ENCODE measurements around the gene C17orf75. TPM values are rescaled to one million over a fixed set of nuclear protein-coding genes. Genes with fewer than 3 reads are reported as not detected.

C17orf75 gene
- total RNA-seq, 1 donor from 2014 or later = 16.8 TPM

DNA sequence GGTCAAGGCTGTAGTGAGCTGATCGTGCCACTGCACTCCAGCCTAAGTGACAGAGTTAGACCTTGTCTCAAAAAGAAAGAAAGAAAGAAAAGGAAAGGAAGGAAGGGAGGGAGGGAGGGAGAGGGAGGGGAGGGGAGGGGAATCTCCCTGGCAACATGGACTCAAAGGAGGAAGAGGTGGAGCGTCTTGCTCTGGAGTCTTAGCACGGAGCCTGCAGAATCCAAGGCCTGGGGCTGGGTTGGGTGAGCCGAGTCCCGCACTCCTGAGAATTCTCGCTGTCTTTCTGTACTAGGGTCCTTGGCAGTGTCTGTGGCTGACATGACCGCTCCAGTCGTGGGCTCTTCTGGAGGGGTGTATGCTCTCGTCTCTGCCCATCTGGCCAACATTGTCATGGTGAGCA lies 36.9 kb downstream of the C17orf75 start:
- TF ChIP-seq, protein P1, sequence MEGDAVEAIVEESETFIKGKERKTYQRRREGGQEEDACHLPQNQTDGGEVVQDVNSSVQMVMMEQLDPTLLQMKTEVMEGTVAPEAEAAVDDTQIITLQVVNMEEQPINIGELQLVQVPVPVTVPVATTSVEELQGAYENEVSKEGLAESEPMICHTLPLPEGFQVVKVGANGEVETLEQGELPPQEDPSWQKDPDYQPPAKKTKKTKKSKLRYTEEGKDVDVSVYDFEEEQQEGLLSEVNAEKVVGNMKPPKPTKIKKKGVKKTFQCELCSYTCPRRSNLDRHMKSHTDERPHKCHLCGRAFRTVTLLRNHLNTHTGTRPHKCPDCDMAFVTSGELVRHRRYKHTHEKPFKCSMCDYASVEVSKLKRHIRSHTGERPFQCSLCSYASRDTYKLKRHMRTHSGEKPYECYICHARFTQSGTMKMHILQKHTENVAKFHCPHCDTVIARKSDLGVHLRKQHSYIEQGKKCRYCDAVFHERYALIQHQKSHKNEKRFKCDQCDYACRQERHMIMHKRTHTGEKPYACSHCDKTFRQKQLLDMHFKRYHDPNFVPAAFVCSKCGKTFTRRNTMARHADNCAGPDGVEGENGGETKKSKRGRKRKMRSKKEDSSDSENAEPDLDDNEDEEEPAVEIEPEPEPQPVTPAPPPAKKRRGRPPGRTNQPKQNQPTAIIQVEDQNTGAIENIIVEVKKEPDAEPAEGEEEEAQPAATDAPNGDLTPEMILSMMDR (IDR thresholded peaks at IDR 0.05; ENCODE audit: insufficient read depth, low read length, severe bottlenecking) = no peak
- no peak overlapping the region for H3K4me3 ChIP-seq (ENCODE audit: low read depth, low read length)
- no peak for FAIRE-seq
- peaks cover 2% of the 10 kb centered on the region for H3K27me3 ChIP-seq (ENCODE audit: control insufficient read depth, insufficient read depth, low read length)
- no peak for DNase-seq (ENCODE audit: low read depth)
- H3K36me3 ChIP-seq (ENCODE audit: control insufficient read depth, insufficient read depth, low read length) = no peaks in the 10 kb centered on the region

DNA sequence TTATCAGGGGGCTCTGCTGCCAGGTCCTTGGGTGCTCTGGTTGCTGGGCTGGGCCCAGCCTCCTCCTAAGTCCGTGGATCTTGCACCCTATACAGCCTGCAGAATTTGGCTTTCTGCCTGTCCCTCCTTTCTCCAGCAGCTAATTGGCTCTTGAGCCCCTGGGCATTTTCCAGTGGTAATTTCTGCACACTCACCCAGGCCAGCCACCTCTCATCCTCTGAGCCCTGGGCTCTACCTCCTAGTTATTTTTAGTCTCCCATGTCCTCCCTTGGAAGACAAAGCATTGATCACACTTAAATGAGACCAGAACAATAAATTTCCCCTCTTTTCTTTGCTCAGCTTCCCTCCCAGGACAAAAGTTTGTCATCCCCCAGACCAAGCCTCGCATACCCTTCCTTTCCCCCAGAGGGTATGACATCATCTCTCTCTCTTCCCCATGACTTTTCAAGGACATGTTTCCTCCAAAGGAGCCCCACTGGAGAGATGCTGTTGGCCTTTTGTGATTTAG lies 38.1 kb downstream of the C17orf75 start:
- TF ChIP-seq, protein P1 (IDR thresholded peaks at IDR 0.05; ENCODE audit: insufficient read depth, low read length, severe bottlenecking) = no peak
- FAIRE-seq = no peak
- Histone ChIP-seq H3K36me3 (ENCODE audit: control insufficient read depth, insufficient read depth, low read length) (no peaks in the 10 kb centered on the region), H3K4me3 (ENCODE audit: low read depth, low read length) (no peak overlapping the region), H3K27me3 (ENCODE audit: control insufficient read depth, insufficient read depth, low read length) (peaks cover 2% of the 10 kb centered on the region)
- DNase-seq (ENCODE audit: low read depth) = no peak

DNA sequence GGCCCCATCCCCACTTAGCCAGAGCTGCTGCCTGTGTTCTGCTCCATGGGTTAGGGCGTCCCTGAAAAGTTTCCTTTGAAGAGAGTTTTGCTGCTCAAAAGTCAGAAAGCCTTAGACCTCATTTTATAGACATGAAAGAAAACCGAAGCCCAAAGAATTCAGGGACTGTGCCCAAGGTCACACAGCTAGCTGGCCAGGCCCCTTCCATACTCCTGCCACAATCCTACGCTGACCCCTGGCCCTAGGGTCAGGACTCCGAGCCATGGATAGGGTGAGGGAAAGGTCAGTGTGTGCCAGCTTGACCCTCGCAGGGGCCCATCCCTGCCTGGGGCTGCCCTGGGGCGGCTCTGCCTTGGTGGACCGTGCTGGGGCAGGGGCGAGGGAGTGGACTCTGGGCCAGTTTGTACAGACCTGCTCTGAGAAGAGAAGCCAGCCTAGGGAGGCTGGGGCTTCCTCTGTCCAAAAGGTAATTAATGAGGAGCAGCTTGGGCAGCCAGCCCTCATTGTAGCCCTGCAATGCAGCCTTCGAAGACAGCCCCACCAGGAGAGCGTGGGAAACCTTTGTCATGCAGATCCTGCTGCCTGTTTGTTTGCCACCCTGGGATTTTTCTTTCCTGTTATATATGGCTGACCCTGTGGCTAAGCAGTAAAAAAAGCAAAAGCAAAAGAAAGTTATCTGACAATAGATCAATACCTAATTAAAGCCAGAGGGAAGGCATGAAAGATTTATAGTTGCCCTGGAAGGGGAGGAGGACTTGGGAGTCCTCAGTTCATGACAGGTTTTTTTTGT lies 38.9 kb downstream of the C17orf75 start:
- TF ChIP-seq, protein P1 (IDR thresholded peaks at IDR 0.05; ENCODE audit: insufficient read depth, low read length, severe bottlenecking) = no peak
- Histone ChIP-seq H3K27me3 (ENCODE audit: control insufficient read depth, insufficient read depth, low read length) (peaks cover 4% of the 10 kb centered on the region), H3K4me3 (ENCODE audit: low read depth, low read length) (no peak overlapping the region), H3K36me3 (ENCODE audit: control insufficient read depth, insufficient read depth, low read length) (no peaks in the 10 kb centered on the region)
- FAIRE-seq = no peak
- DNase-seq (ENCODE audit: low read depth) = no peak

DNA sequence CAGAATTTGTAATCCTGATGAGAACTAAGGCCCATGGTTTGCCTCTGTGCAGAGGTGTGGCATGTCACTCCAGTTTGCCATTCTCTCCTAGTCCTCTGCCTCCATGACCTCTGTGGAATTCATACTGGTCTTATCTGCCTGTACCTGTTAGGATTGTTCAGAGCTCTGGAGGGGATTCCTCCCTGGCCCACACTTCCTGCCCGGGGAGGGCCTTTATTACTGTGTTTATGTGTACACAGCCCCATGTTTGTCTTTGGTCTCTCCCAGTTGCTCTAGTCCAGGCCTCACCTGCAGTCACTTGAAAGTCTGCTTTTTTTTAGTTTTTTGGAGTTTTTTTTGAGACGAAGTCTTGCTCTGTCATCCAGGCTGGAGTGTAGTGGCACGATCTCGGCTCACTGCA lies 39.9 kb downstream of the C17orf75 start:
- Histone ChIP-seq H3K27me3 (ENCODE audit: control insufficient read depth, insufficient read depth, low read length) (peaks cover 4% of the 10 kb centered on the region), H3K36me3 (ENCODE audit: control insufficient read depth, insufficient read depth, low read length) (no peaks in the 10 kb centered on the region), H3K4me3 (ENCODE audit: low read depth, low read length) (no peak overlapping the region)
- DNase-seq (ENCODE audit: low read depth) (no peak), FAIRE-seq (no peak)
- TF ChIP-seq, protein P1 (IDR thresholded peaks at IDR 0.05; ENCODE audit: insufficient read depth, low read length, severe bottlenecking) = no peak

DNA sequence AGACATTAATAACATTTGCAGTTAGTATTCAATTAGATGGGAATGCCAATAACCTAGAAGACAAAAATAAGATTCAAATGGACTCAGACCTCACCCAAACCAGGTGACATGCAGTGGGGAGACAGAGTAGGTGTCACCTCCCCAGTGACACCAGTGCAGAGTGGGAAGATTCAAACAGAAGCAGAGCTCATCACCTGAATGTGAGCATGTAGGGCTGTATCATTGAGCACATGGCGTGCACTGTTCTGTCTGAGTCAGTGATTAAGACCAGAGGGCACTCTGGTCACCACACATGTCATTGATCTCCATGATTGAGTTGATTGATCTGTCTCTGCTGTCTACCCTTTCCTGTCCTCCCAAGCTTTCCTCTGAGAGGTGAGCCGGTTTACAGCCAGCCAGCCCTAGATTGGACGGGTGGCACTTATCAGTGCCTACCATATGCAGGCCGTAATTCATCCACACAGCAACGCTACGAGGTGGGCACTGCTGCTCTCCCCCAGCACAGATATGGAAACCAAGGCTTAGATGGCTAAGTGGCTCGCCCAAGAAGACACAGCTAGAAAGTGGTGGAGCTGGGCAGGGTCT lies 42.3 kb downstream of the C17orf75 start:
- Histone ChIP-seq H3K4me3 (ENCODE audit: low read depth, low read length) (no peak overlapping the region), H3K36me3 (ENCODE audit: control insufficient read depth, insufficient read depth, low read length) (no peaks in the 10 kb centered on the region), H3K27me3 (ENCODE audit: control insufficient read depth, insufficient read depth, low read length) (peaks cover 4% of the 10 kb centered on the region)
- TF ChIP-seq, protein P1 (IDR thresholded peaks at IDR 0.05; ENCODE audit: insufficient read depth, low read length, severe bottlenecking) = no peak
- no peak for FAIRE-seq
- DNase-seq (ENCODE audit: low read depth) = no peak
